H9 (cell line): Measurements from ENCODE around the gene IGSF3. TPM values are rescaled to one million over a fixed set of nuclear protein-coding genes. Genes with fewer than 3 reads are reported as not detected.

Experiments used
- DNase-seq: peaks from one replicate; pipeline ENCODE4 v3.0.0-alpha.2; 2017
- H2AFZ ChIP-seq: one replicate; pipeline ENCODE4 v1.6.1; 2013; ENCODE audit warnings: mild to moderate bottlenecking, low read length, control low read depth, moderate library complexity
- H2AK5ac ChIP-seq: 2 replicates; pipeline ENCODE4 v1.6.1; 2013; ENCODE audit warnings: low read length, control low read depth, mixed read lengths; ENCODE audit not compliant: insufficient read length
- H2BK120ac ChIP-seq: one replicate; pipeline ENCODE4 v1.6.1; 2013; ENCODE audit warnings: low read depth, mild to moderate bottlenecking, low read length, control low read depth, inconsistent platforms; ENCODE audit not compliant: poor library complexity, severe bottlenecking
- H2BK12ac ChIP-seq: 2 replicates; pipeline ENCODE4 v1.6.1; 2013; ENCODE audit warnings: low read length, control low read depth, mixed read lengths, low read depth; ENCODE audit not compliant: insufficient read length
- H2BK15ac ChIP-seq: 2 replicates; pipeline ENCODE4 v1.6.1; 2013; ENCODE audit warnings: low read depth, low read length, control low read depth
- H2BK20ac ChIP-seq: one replicate; pipeline ENCODE4 v1.6.1; 2013; ENCODE audit warnings: low read depth, mild to moderate bottlenecking, low read length, control low read depth, inconsistent platforms; ENCODE audit not compliant: poor library complexity, severe bottlenecking
- H2BK5ac ChIP-seq: 2 replicates; pipeline ENCODE4 v1.6.1; 2013; ENCODE audit warnings: low read length, control low read depth, mixed read lengths; ENCODE audit not compliant: insufficient read length
- H3K14ac ChIP-seq: 2 replicates; pipeline ENCODE4 v1.6.1; 2013; ENCODE audit warnings: low read length, control low read depth; ENCODE audit not compliant: insufficient read depth
- H3K18ac ChIP-seq: 2 replicates; pipeline ENCODE4 v1.6.1; 2013; ENCODE audit warnings: low read depth, mild to moderate bottlenecking, mixed read lengths, low read length, control low read depth; ENCODE audit not compliant: insufficient read length
- H3K23ac ChIP-seq: 2 replicates; pipeline ENCODE4 v1.6.1; 2013; ENCODE audit warnings: low read length, control low read depth, mixed read lengths, low read depth; ENCODE audit not compliant: insufficient read length
- H3K23me2 ChIP-seq: 2 replicates; pipeline ENCODE4 v1.6.1; 2013; ENCODE audit warnings: low read depth, mild to moderate bottlenecking, mixed read lengths, low read length, control low read depth; ENCODE audit not compliant: insufficient read length, poor library complexity, severe bottlenecking
- H3K27ac ChIP-seq: 2 replicates; pipeline ENCODE4 v1.5.1; 2013; ENCODE audit warnings: low read length, control low read depth, mixed read lengths, low read depth; ENCODE audit not compliant: insufficient read length
- H3K27me3 ChIP-seq: 2 replicates; pipeline ENCODE4 v1.6.1; 2013; ENCODE audit warnings: low read length, control low read depth, inconsistent platforms; ENCODE audit not compliant: insufficient read depth
- H3K4ac ChIP-seq: 2 replicates; pipeline ENCODE4 v1.6.1; 2013; ENCODE audit warnings: low read depth, mild to moderate bottlenecking, control low read depth, inconsistent platforms, low read length, moderate library complexity
- H3K4me1 ChIP-seq: 2 replicates; pipeline ENCODE4 v1.6.1; 2013; ENCODE audit warnings: low read length, control low read depth, inconsistent platforms; ENCODE audit not compliant: insufficient read depth
- H3K4me2 ChIP-seq: 2 replicates; pipeline ENCODE4 v1.6.1; 2013; ENCODE audit warnings: low read length, control low read depth, mixed read lengths; ENCODE audit not compliant: insufficient read length, insufficient read depth
- H3K56ac ChIP-seq: 2 replicates; pipeline ENCODE4 v1.6.1; 2013; ENCODE audit warnings: low read depth, mild to moderate bottlenecking, mixed read lengths, low read length, control low read depth; ENCODE audit not compliant: insufficient read length
- H3K79me1 ChIP-seq: 2 replicates; pipeline ENCODE4 v1.6.1; 2013; ENCODE audit warnings: low read depth, mild to moderate bottlenecking, moderate library complexity, low read length, control low read depth, inconsistent platforms; ENCODE audit not compliant: insufficient read depth, poor library complexity, severe bottlenecking
- H3K79me2 ChIP-seq: 2 replicates; pipeline ENCODE4 v1.6.1; 2013; ENCODE audit warnings: low read length, control low read depth, inconsistent platforms; ENCODE audit not compliant: insufficient read depth
- H3K9ac ChIP-seq: 2 replicates; pipeline ENCODE4 v1.6.1; 2013; ENCODE audit warnings: low read length, control low read depth, mixed read lengths; ENCODE audit not compliant: insufficient read length; ENCODE audit errors: extremely low read depth
- H3K9me3 ChIP-seq: one replicate; pipeline ENCODE4 v1.6.1; 2013; ENCODE audit warnings: low read depth, low read length, inconsistent platforms; ENCODE audit not compliant: control insufficient read depth
- H3T11ph ChIP-seq: one replicate; pipeline ENCODE4 v1.6.1; 2013; ENCODE audit warnings: mild to moderate bottlenecking, low read length, control low read depth, inconsistent platforms
- H4K20me1 ChIP-seq: one replicate; pipeline ENCODE4 v1.6.1; 2013; ENCODE audit not compliant: control insufficient read depth, insufficient read length, insufficient read depth
- H4K5ac ChIP-seq: 2 replicates; pipeline ENCODE4 v1.6.1; 2013; ENCODE audit warnings: low read depth, mild to moderate bottlenecking, mixed read lengths, low read length, control low read depth; ENCODE audit not compliant: insufficient read length
- H4K8ac ChIP-seq: replicated peaks from 2 replicates; pipeline ENCODE4 v1.6.1; 2013; ENCODE audit warnings: low read length, control low read depth, mixed read lengths, low read depth; ENCODE audit not compliant: insufficient read length
- H4K91ac ChIP-seq: 2 replicates; pipeline ENCODE4 v1.6.1; 2013; ENCODE audit warnings: low read depth, mild to moderate bottlenecking, moderate library complexity, mixed read lengths, low read length, control low read depth; ENCODE audit not compliant: insufficient read length
- H3K27ac Mint-ChIP-seq, 3 experiments: 2 replicates in 2 of 3; 3 replicates in 1 of 3; pipeline ENCODE4 v1.8.0; 2020 to 2021; ENCODE audit warnings: mixed read lengths in 3 of 3, mild to moderate bottlenecking in 1 of 3, moderate library complexity in 1 of 3
- H3K27me3 Mint-ChIP-seq: 2 replicates; pipeline ENCODE4 v1.8.0; 2021; ENCODE audit warnings: low read depth, mild to moderate bottlenecking, moderate library complexity, mixed read lengths
- H3K36me3 Mint-ChIP-seq, 3 experiments: 2 replicates in 2 of 3; 3 replicates in 1 of 3; pipeline ENCODE4 v1.8.0; 2020 to 2021; ENCODE audit warnings: low read depth in 3 of 3, mixed read lengths in 3 of 3; ENCODE audit not compliant: insufficient read depth in 1 of 3
- H3K4me1 Mint-ChIP-seq, 2 experiments: 2 replicates each; pipeline ENCODE4 v1.8.0; 2020; ENCODE audit warnings: mixed read lengths in 2 of 2
- H3K4me3 Mint-ChIP-seq, 2 experiments: 2 replicates in 1 of 2; 3 replicates in 1 of 2; pipeline ENCODE4 v1.8.0; 2020 to 2021; ENCODE audit warnings: mild to moderate bottlenecking in 2 of 2, mixed read lengths in 2 of 2, moderate library complexity in 1 of 2
- H3K9me3 Mint-ChIP-seq, 2 experiments: 2 replicates in 1 of 2; 3 replicates in 1 of 2; pipeline ENCODE4 v1.8.0; 2020; ENCODE audit warnings: mild to moderate bottlenecking in 2 of 2, mixed read lengths in 2 of 2, moderate library complexity in 1 of 2
- CTCF ChIP-seq: fragments of 200-600 bp; sonication (generic); conservative IDR thresholded peaks from 3 replicates; pipeline ENCODE4 v1.8.0; 2021; ENCODE audit warnings: antibody characterized with exemption, mild to moderate bottlenecking
- WGBS: extraction: QIAGEN DNeasy Blood & Tissue Kit; methylation state at CpG from one replicate; pipeline ENCODE4 v1.1.7; 2013; ENCODE audit warnings: missing lambda C conversion rate, low lambda C conversion rate, mixed read lengths; ENCODE audit not compliant: insufficient read length; ENCODE audit errors: extremely low coverage; 5-methylcytosine and 5-hydroxymethylcytosine counted together
- total RNA-seq: library from RNA; stranded (reverse); gene quantifications from 2 replicates; pipeline ENCODE4 v1.2.1, GENCODE V29; 2021

Gene IGSF3
- total RNA-seq, 1 experiment from 2014 or later, result 19.1 TPM

- H3K4me1 ChIP-seq, result no peaks in the 10 kb centered on the region
- no peak for DNase-seq
- no peak overlapping the region for H2BK12ac ChIP-seq
- no peaks in the 10 kb centered on the region; the same call in 1 of the 2 replicates for H3K27me3 ChIP-seq
- no peak overlapping the region for H3K56ac ChIP-seq
- no peak overlapping the region for H3K4me2 ChIP-seq
- no peak overlapping the region for H3K23ac ChIP-seq
- Mint-ChIP-seq H3K27me3 (peaks cover 23% of the 10 kb centered on the region), H3K9me3 (no peaks in the 10 kb centered on the region), H3K36me3 (peaks cover 0 to 6% (median 0%) of the 10 kb centered on the region in 3 experiments; a peak in 4 of 7 replicates), H3K4me3 (no peak overlapping the region), H3K4me1 (peaks cover 16 to 24% of the 10 kb centered on the region in 2 experiments), H3K27ac (no peak overlapping the region)
- no peak overlapping the region for H2BK120ac ChIP-seq
- H3K23me2 ChIP-seq, result peaks cover 16% of the 10 kb centered on the region
- no peak overlapping the region for H2BK20ac ChIP-seq
- no peak overlapping the region for H3K14ac ChIP-seq
- WGBS, result no CpG with 5 or more reads among the region's 11 CpGs
- H3T11ph ChIP-seq, result no peak overlapping the region
- H4K20me1 ChIP-seq, result no peaks in the 10 kb centered on the region
- H3K4ac ChIP-seq, result no peak overlapping the region
- H2BK15ac ChIP-seq, result no peak overlapping the region
- no peak overlapping the region for H3K27ac ChIP-seq
- H3K79me1 ChIP-seq, result no peaks in the 10 kb centered on the region
- no peak overlapping the region for H4K91ac ChIP-seq
- no peak overlapping the region for H2AK5ac ChIP-seq
- H4K8ac ChIP-seq, result no peak overlapping the region
- H4K5ac ChIP-seq, result no peak overlapping the region
- TF ChIP-seq CTCF, result peak; percentile 92
- no peak overlapping the region for H2BK5ac ChIP-seq
- H3K9me3 ChIP-seq, result no peaks in the 10 kb centered on the region
- no peak overlapping the region for H3K9ac ChIP-seq
- no peaks in the 10 kb centered on the region for H3K79me2 ChIP-seq
- H2AFZ ChIP-seq, result no peak overlapping the region
- no peak overlapping the region for H3K18ac ChIP-seq
Measured at GRCh38 chr1:116574581-116575291, 92.8 kb downstream of the IGSF3 start.
